WTC11 (cell line): ENCODE results near the gene CRADD. TPM values are rescaled to one million over a fixed set of nuclear protein-coding genes. Genes with fewer than 3 reads are reported as not detected.

Experiments used
- ATAC-seq: fragments of 200-7000 bp; cut with Tn5 transposase; 2 replicates; pipeline ENCODE4 v1.10.0; 2021; ENCODE audit warnings: mild to moderate bottlenecking, moderate library complexity
- CTCF ChIA-PET: fragments of 300-600 bp; sonication (Branson Sonifier 250); formaldehyde crosslinking; loops from one replicate; lab custom pipeline; 2021; ENCODE audit warnings: antibody characterized with exemption; lab: Charles Lee
- POLR2A ChIA-PET: fragments of 350-600 bp; sonication (Branson Sonifier 250); formaldehyde crosslinking; loops from one replicate; lab custom pipeline; 2021; ENCODE audit warnings: antibody characterized with exemption; lab: Charles Lee
- DNase-seq: peaks from one replicate; pipeline ENCODE4 v3.0.0; 2021; ENCODE audit warnings: low spot score
- H3K27ac Mint-ChIP-seq: 2 replicates; pipeline ENCODE4 v1.8.0; 2021; ENCODE audit warnings: mixed read lengths
- H3K27me3 Mint-ChIP-seq: 2 replicates; pipeline ENCODE4 v1.8.0; 2021; ENCODE audit warnings: low read depth, mild to moderate bottlenecking, moderate library complexity, mixed read lengths
- H3K36me3 Mint-ChIP-seq: 2 replicates; pipeline ENCODE4 v1.8.0; 2021; ENCODE audit warnings: mixed read lengths
- H3K4me1 Mint-ChIP-seq: 2 replicates; pipeline ENCODE4 v1.8.0; 2022; ENCODE audit warnings: mixed read lengths
- H3K4me3 Mint-ChIP-seq: 2 replicates; pipeline ENCODE4 v1.8.0; 2021; ENCODE audit warnings: mild to moderate bottlenecking, moderate library complexity, mixed read lengths
- H3K9me3 Mint-ChIP-seq: 2 replicates; pipeline ENCODE4 v1.8.0; 2021; ENCODE audit warnings: mixed read lengths
- ATF1 ChIP-seq: sonication (generic); formaldehyde crosslinking; IDR thresholded peaks from 2 replicates; pipeline ENCODE4 v1.8.1; 2023; ENCODE audit warnings: mild to moderate bottlenecking, moderate library complexity, missing genetic modification reagents
- GABPB1 ChIP-seq: sonication (generic); formaldehyde crosslinking; IDR thresholded peaks from 2 replicates; pipeline ENCODE4 v1.8.1; 2023; ENCODE audit warnings: mild to moderate bottlenecking, missing genetic modification reagents
- JAZF1 ChIP-seq: fragments of 250-450 bp; sonication (Bioruptor Pico); IDR thresholded peaks from 2 replicates; pipeline ENCODE4 v1.9.0; 2021; ENCODE audit warnings: moderate library complexity, mild to moderate bottlenecking, inconsistent platforms
- JUN ChIP-seq: sonication (generic); formaldehyde crosslinking; IDR thresholded peaks from 2 replicates; pipeline ENCODE4 v1.8.0; 2023; ENCODE audit warnings: mild to moderate bottlenecking, missing genetic modification reagents
- KAT7 ChIP-seq: sonication (generic); formaldehyde crosslinking; IDR thresholded peaks from 2 replicates; pipeline ENCODE4 v1.8.1; 2023; ENCODE audit warnings: missing genetic modification reagents, mild to moderate bottlenecking, borderline replicate concordance
- NFATC4 ChIP-seq: fragments of 250-450 bp; sonication (Bioruptor Pico); IDR thresholded peaks from 2 replicates; pipeline ENCODE4 v1.9.0; 2021; ENCODE audit warnings: mild to moderate bottlenecking
- RORB ChIP-seq: fragments of 250-450 bp; sonication (Bioruptor Pico); IDR thresholded peaks from 2 replicates; pipeline ENCODE4 v1.9.0; 2021; ENCODE audit warnings: mild to moderate bottlenecking
- SMAD4 ChIP-seq: sonication (generic); formaldehyde crosslinking; IDR thresholded peaks from 2 replicates; pipeline ENCODE4 v1.8.0; 2022; ENCODE audit warnings: mild to moderate bottlenecking, missing genetic modification reagents
- SP1 ChIP-seq: sonication (generic); formaldehyde crosslinking; conservative IDR thresholded peaks from 2 replicates; pipeline ENCODE4 v1.8.1; 2022; ENCODE audit warnings: missing genetic modification reagents
- TEAD1 ChIP-seq: sonication (generic); formaldehyde crosslinking; IDR thresholded peaks from 2 replicates; pipeline ENCODE4 v1.8.0; 2022; ENCODE audit warnings: mild to moderate bottlenecking, missing genetic modification reagents
- TP53 ChIP-seq: sonication (generic); formaldehyde crosslinking; IDR thresholded peaks from 2 replicates; pipeline ENCODE4 v1.8.1; 2023; ENCODE audit warnings: mild to moderate bottlenecking, missing genetic modification reagents
- ZNF232 ChIP-seq: sonication (generic); formaldehyde crosslinking; IDR thresholded peaks from 2 replicates; pipeline ENCODE4 v1.8.0; 2022; ENCODE audit warnings: mild to moderate bottlenecking, missing genetic modification reagents
- ZNF416 ChIP-seq: fragments of 250-450 bp; sonication (Bioruptor Pico); IDR thresholded peaks from 2 replicates; pipeline ENCODE4 v1.9.0; 2021; ENCODE audit warnings: mild to moderate bottlenecking, inconsistent platforms
- total RNA-seq: library from RNA; stranded (reverse); gene quantifications from 3 replicates; pipeline ENCODE4 v1.2.3, GENCODE V29; 2021
- TF ChIP-seq, protein P1 (sequence below): sonication (generic); formaldehyde crosslinking; IDR thresholded peaks from 2 replicates; pipeline ENCODE4 v1.8.0; 2022; ENCODE audit warnings: mild to moderate bottlenecking, missing genetic modification reagents
- TF ChIP-seq, protein P2 (sequence below): fragments of 250-450 bp; sonication (Bioruptor Pico); IDR thresholded peaks from 2 replicates; pipeline ENCODE4 v1.9.0; 2021; ENCODE audit warnings: mild to moderate bottlenecking
- TF ChIP-seq, protein P3 (sequence below): sonication (generic); formaldehyde crosslinking; IDR thresholded peaks from 2 replicates; pipeline ENCODE4 v1.8.0; 2023; ENCODE audit warnings: missing genetic modification reagents
- TF ChIP-seq, protein P4 (sequence below): sonication (generic); formaldehyde crosslinking; IDR thresholded peaks from 2 replicates; pipeline ENCODE4 v1.8.1; 2023; ENCODE audit warnings: mild to moderate bottlenecking, missing genetic modification reagents, borderline replicate concordance
- TF ChIP-seq, protein P5 (sequence below): sonication (generic); formaldehyde crosslinking; IDR thresholded peaks from 2 replicates; pipeline ENCODE4 v1.8.1; 2022; ENCODE audit warnings: mild to moderate bottlenecking, moderate library complexity, missing genetic modification reagents
- TF ChIP-seq, protein P6 (sequence below): fragments of 250-450 bp; sonication (Bioruptor Pico); IDR thresholded peaks from 2 replicates; pipeline ENCODE4 v2.1.2; 2022; ENCODE audit warnings: mild to moderate bottlenecking, moderate library complexity
- TF ChIP-seq, protein P7 (sequence below): sonication (generic); formaldehyde crosslinking; IDR thresholded peaks from 2 replicates; pipeline ENCODE4 v1.8.0; 2022; ENCODE audit warnings: missing genetic modification reagents

CRADD gene
- total RNA-seq, 1 experiment from 2014 or later = 11.6 TPM

DNA sequence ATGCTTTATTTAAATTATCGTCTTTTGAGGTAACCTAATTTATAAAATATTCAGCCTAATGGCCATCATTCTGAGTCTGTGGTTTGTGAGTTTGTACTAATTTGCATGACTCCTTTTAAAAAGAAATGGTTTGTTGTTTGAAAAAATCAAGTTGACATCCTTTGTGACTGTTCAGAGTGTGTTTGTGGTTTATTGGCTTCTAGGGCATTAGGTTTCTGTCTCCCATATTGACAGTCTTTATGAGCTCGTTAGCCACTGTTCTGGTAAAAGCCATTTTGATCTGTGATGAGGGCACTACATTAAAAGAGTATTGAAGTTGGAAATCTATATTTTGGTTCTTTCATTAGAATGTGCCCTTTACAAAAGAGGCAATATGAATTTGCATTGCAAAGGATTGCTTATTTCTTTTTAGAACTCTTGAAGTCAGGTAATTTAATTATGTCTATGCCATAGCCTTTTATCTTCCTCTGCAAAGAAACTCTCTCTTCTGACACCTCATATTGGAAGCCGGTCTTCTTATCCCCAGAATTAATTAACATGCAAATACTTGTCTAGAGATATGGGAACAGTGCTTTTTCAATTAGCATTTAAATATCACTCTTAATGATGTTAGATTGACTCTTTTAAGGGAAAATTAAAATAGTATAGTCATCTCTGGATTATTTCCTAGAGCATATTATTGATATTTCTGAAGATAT, 95.0 kb downstream of the CRADD start (continued):
- no peak for TF ChIP-seq GABPB1
- TF ChIP-seq KAT7 (CRISPR knock-in tag) = no peak
- no peak for TF ChIP-seq JUN (CRISPR knock-in tag)
- TF ChIP-seq, protein P1, sequence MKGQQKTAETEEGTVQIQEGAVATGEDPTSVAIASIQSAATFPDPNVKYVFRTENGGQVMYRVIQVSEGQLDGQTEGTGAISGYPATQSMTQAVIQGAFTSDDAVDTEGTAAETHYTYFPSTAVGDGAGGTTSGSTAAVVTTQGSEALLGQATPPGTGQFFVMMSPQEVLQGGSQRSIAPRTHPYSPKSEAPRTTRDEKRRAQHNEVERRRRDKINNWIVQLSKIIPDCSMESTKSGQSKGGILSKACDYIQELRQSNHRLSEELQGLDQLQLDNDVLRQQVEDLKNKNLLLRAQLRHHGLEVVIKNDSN (CRISPR knock-in tag) = no peak
- no peak for TF ChIP-seq ZNF232 (CRISPR knock-in tag)
- TF ChIP-seq SMAD4 (CRISPR knock-in tag) = no peak

DNA sequence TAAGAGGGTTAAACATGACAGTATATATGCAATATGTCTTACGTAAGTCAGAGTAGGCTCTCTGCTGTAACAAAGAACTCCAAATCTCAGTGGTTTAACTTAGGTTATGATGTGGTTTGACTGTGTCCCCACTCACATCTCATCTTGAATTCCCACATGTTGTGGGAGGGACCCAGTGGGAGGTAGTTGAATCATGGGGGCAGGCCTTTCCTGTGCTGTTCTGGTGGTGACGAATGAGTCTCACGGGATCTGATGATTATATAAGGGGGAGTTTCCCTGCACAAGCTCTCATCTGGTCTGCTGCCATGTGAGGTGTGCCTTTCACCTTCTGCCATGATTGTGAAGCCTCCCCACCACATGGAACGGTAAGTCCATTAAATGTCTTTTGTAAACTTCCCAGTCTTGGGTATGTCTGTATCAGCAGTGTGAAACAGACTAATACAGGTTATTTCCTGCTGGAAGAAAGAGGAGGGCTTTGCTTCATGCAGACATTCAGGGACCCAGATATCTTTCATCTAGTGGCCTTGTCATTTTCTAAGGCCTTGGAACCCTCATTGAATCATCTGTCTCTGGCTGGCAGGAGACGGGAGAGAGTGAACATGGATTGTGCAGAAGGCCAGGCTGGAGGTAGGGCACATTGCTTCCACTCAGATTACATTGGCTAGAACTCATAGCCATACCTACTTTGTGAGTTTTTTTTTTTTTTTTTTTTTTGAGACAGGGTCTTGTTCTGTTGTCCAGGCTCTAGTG, 96.1 kb downstream of the CRADD start:
- Mint-ChIP-seq H3K9me3 (no peaks in the 10 kb centered on the region), H3K4me1 (peaks cover 29% of the 10 kb centered on the region), H3K4me3 (no peak overlapping the region), H3K27ac (no peak overlapping the region), H3K27me3 (no peaks in the 10 kb centered on the region), H3K36me3 (no peaks in the 10 kb centered on the region)
- ATAC-seq (no peak), DNase-seq (no peak)
- CTCF ChIA-PET = interaction anchor here (1.1 to 1.7 kb wide), 3 partner anchors 204 to 329 kb away, joined by 3 to 5 read pairs (median 5); no protein-coding TSS in a partner anchor
- POLR2A ChIA-PET = no interaction called here
- TF ChIP-seq, protein P2, sequence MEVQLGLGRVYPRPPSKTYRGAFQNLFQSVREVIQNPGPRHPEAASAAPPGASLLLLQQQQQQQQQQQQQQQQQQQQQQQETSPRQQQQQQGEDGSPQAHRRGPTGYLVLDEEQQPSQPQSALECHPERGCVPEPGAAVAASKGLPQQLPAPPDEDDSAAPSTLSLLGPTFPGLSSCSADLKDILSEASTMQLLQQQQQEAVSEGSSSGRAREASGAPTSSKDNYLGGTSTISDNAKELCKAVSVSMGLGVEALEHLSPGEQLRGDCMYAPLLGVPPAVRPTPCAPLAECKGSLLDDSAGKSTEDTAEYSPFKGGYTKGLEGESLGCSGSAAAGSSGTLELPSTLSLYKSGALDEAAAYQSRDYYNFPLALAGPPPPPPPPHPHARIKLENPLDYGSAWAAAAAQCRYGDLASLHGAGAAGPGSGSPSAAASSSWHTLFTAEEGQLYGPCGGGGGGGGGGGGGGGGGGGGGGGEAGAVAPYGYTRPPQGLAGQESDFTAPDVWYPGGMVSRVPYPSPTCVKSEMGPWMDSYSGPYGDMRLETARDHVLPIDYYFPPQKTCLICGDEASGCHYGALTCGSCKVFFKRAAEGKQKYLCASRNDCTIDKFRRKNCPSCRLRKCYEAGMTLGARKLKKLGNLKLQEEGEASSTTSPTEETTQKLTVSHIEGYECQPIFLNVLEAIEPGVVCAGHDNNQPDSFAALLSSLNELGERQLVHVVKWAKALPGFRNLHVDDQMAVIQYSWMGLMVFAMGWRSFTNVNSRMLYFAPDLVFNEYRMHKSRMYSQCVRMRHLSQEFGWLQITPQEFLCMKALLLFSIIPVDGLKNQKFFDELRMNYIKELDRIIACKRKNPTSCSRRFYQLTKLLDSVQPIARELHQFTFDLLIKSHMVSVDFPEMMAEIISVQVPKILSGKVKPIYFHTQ = no peak
- TF ChIP-seq, protein P3, sequence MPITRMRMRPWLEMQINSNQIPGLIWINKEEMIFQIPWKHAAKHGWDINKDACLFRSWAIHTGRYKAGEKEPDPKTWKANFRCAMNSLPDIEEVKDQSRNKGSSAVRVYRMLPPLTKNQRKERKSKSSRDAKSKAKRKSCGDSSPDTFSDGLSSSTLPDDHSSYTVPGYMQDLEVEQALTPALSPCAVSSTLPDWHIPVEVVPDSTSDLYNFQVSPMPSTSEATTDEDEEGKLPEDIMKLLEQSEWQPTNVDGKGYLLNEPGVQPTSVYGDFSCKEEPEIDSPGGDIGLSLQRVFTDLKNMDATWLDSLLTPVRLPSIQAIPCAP = no peak
- TF ChIP-seq ZNF416 (CRISPR knock-in tag) = no peak
- no peak for TF ChIP-seq SP1 (CRISPR knock-in tag)
- TF ChIP-seq NFATC4 (CRISPR knock-in tag) = no peak
- TF ChIP-seq ATF1 (CRISPR knock-in tag) = no peak
- no peak for TF ChIP-seq RORB (CRISPR knock-in tag)
- no peak for TF ChIP-seq TP53 (CRISPR knock-in tag)
- TF ChIP-seq, protein P4, sequence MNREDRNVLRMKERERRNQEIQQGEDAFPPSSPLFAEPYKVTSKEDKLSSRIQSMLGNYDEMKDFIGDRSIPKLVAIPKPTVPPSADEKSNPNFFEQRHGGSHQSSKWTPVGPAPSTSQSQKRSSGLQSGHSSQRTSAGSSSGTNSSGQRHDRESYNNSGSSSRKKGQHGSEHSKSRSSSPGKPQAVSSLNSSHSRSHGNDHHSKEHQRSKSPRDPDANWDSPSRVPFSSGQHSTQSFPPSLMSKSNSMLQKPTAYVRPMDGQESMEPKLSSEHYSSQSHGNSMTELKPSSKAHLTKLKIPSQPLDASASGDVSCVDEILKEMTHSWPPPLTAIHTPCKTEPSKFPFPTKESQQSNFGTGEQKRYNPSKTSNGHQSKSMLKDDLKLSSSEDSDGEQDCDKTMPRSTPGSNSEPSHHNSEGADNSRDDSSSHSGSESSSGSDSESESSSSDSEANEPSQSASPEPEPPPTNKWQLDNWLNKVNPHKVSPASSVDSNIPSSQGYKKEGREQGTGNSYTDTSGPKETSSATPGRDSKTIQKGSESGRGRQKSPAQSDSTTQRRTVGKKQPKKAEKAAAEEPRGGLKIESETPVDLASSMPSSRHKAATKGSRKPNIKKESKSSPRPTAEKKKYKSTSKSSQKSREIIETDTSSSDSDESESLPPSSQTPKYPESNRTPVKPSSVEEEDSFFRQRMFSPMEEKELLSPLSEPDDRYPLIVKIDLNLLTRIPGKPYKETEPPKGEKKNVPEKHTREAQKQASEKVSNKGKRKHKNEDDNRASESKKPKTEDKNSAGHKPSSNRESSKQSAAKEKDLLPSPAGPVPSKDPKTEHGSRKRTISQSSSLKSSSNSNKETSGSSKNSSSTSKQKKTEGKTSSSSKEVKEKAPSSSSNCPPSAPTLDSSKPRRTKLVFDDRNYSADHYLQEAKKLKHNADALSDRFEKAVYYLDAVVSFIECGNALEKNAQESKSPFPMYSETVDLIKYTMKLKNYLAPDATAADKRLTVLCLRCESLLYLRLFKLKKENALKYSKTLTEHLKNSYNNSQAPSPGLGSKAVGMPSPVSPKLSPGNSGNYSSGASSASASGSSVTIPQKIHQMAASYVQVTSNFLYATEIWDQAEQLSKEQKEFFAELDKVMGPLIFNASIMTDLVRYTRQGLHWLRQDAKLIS = no peak
- TF ChIP-seq TEAD1 = no peak
- TF ChIP-seq, protein P5, sequence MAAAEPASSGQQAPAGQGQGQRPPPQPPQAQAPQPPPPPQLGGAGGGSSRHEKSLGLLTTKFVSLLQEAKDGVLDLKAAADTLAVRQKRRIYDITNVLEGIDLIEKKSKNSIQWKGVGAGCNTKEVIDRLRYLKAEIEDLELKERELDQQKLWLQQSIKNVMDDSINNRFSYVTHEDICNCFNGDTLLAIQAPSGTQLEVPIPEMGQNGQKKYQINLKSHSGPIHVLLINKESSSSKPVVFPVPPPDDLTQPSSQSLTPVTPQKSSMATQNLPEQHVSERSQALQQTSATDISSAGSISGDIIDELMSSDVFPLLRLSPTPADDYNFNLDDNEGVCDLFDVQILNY (CRISPR knock-in tag) = no peak
- TF ChIP-seq, protein P6, sequence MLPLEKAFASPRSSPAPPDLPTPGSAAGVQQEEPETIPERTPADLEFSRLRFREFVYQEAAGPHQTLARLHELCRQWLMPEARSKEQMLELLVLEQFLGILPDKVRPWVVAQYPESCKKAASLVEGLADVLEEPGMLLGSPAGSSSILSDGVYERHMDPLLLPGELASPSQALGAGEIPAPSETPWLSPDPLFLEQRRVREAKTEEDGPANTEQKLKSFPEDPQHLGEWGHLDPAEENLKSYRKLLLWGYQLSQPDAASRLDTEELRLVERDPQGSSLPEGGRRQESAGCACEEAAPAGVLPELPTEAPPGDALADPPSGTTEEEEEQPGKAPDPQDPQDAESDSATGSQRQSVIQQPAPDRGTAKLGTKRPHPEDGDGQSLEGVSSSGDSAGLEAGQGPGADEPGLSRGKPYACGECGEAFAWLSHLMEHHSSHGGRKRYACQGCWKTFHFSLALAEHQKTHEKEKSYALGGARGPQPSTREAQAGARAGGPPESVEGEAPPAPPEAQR (CRISPR knock-in tag) = no peak
- TF ChIP-seq, protein P7, sequence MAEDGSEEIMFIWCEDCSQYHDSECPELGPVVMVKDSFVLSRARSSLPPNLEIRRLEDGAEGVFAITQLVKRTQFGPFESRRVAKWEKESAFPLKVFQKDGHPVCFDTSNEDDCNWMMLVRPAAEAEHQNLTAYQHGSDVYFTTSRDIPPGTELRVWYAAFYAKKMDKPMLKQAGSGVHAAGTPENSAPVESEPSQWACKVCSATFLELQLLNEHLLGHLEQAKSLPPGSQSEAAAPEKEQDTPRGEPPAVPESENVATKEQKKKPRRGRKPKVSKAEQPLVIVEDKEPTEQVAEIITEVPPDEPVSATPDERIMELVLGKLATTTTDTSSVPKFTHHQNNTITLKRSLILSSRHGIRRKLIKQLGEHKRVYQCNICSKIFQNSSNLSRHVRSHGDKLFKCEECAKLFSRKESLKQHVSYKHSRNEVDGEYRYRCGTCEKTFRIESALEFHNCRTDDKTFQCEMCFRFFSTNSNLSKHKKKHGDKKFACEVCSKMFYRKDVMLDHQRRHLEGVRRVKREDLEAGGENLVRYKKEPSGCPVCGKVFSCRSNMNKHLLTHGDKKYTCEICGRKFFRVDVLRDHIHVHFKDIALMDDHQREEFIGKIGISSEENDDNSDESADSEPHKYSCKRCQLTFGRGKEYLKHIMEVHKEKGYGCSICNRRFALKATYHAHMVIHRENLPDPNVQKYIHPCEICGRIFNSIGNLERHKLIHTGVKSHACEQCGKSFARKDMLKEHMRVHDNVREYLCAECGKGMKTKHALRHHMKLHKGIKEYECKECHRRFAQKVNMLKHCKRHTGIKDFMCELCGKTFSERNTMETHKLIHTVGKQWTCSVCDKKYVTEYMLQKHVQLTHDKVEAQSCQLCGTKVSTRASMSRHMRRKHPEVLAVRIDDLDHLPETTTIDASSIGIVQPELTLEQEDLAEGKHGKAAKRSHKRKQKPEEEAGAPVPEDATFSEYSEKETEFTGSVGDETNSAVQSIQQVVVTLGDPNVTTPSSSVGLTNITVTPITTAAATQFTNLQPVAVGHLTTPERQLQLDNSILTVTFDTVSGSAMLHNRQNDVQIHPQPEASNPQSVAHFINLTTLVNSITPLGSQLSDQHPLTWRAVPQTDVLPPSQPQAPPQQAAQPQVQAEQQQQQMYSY (CRISPR knock-in tag) = no peak
- TF ChIP-seq JAZF1 (CRISPR knock-in tag) = no peak
